HEK293 (cell line): ENCODE results near the gene NAALADL2.

Experiments
- CTCF ChIA-PET: fragments of 350-600 bp; formaldehyde crosslinking; extraction: SDS; loops from one replicate; lab custom pipeline; 2021; ENCODE audit warnings: antibody characterized with exemption; lab: Yijun Ruan, JAX
- POLR2A ChIA-PET: fragments of 300-600 bp; formaldehyde crosslinking; extraction: SDS; loops from one replicate; lab custom pipeline; 2020; ENCODE audit warnings: antibody characterized with exemption, inconsistent platforms; lab: Yijun Ruan, JAX
- H3K27ac ChIP-seq: fragments of 200-500 bp; sonication (Bioruptor generic); 2 replicates; pipeline ENCODE4 v1.5.1; 2014; ENCODE audit warnings: low read depth, low read length, control low read depth, inconsistent platforms; ENCODE audit errors: extremely low read depth
- H3K36me3 ChIP-seq, 2 experiments: fragments of 200-500 bp in 1 of 2; sonication (Bioruptor generic) in 1 of 2; 1 replicate in 1 of 2; 2 replicates in 1 of 2; pipeline ENCODE4 v1.5.1; 2014 to 2017; ENCODE audit warnings: inconsistent platforms in 2 of 2, low read length in 2 of 2; ENCODE audit not compliant: control insufficient read depth in 2 of 2, insufficient read depth in 1 of 2
- H3K4me1 ChIP-seq: fragments of 200-500 bp; sonication (Bioruptor generic); 2 replicates; pipeline ENCODE4 v1.5.1; 2014; ENCODE audit warnings: mild to moderate bottlenecking, low read length, inconsistent platforms; ENCODE audit not compliant: control insufficient read depth, insufficient read depth
- H3K4me3 ChIP-seq: 2 replicates; pipeline ENCODE4 v1.5.1; 2011; ENCODE audit warnings: low read depth, mild to moderate bottlenecking, control low read depth, low read length, moderate library complexity
- H3K9me3 ChIP-seq: fragments of 200-500 bp; sonication (Bioruptor generic); 2 replicates; pipeline ENCODE4 v1.5.1; 2014; ENCODE audit warnings: low read depth, low read length, inconsistent platforms; ENCODE audit not compliant: control insufficient read depth, insufficient read depth
- HIC1 ChIP-seq: fragments of 450-650 bp; formaldehyde crosslinking; IDR thresholded peaks from 2 replicates; pipeline ENCODE4 v1.5.1; 2016; ENCODE audit warnings: missing biosample characterization, missing genetic modification characterization
- HOXA7 ChIP-seq: sonication (generic); formaldehyde crosslinking; IDR thresholded peaks from 2 replicates; pipeline ENCODE4 v1.8.1; 2022; ENCODE audit warnings: missing genetic modification reagents, borderline replicate concordance
- MZF1 ChIP-seq: fragments of 450-650 bp; formaldehyde crosslinking; IDR thresholded peaks from 2 replicates; pipeline ENCODE4 v1.5.1; 2017; ENCODE audit warnings: missing biosample characterization, missing genetic modification characterization, borderline replicate concordance
- PRDM10 ChIP-seq: fragments of 450-650 bp; formaldehyde crosslinking; IDR thresholded peaks from 2 replicates; pipeline ENCODE4 v1.5.1; 2016; ENCODE audit warnings: missing biosample characterization, missing genetic modification characterization
- SALL2 ChIP-seq: fragments of 450-650 bp; formaldehyde crosslinking; IDR thresholded peaks from 2 replicates; pipeline ENCODE4 v1.5.0; 2017; ENCODE audit warnings: missing biosample characterization, mild to moderate bottlenecking, missing genetic modification characterization, borderline replicate concordance
- TCF7L2 ChIP-seq: IDR thresholded peaks from 2 replicates; pipeline ENCODE4 v1.6.1; 2011; ENCODE audit warnings: low read depth, mild to moderate bottlenecking, inconsistent platforms, low read length, moderate library complexity, borderline replicate concordance
- ZBTB26 ChIP-seq: fragments of 450-650 bp; formaldehyde crosslinking; optimal IDR thresholded peaks from 2 replicates; pipeline ENCODE3; 2016; ENCODE audit warnings: missing biosample characterization, mild to moderate bottlenecking, missing genetic modification characterization
- ZIC2 ChIP-seq: fragments of 450-650 bp; formaldehyde crosslinking; IDR thresholded peaks from 2 replicates; pipeline ENCODE4 v1.5.1; 2016; ENCODE audit warnings: missing biosample characterization, missing genetic modification characterization
- ZNF174 ChIP-seq: fragments of 450-650 bp; formaldehyde crosslinking; IDR thresholded peaks from 2 replicates; pipeline ENCODE4 v1.5.0; 2017; ENCODE audit warnings: missing biosample characterization, mild to moderate bottlenecking, missing genetic modification characterization
- ZNF175 ChIP-seq: fragments of 450-650 bp; formaldehyde crosslinking; IDR thresholded peaks from 2 replicates; pipeline ENCODE4 v1.5.1; 2016; ENCODE audit warnings: missing biosample characterization, missing genetic modification characterization
- ZNF202 ChIP-seq: fragments of 450-650 bp; formaldehyde crosslinking; IDR thresholded peaks from 2 replicates; pipeline ENCODE4 v1.5.1; 2016; ENCODE audit warnings: missing biosample characterization, missing genetic modification characterization, borderline replicate concordance
- ZNF214 ChIP-seq: fragments of 450-650 bp; formaldehyde crosslinking; IDR thresholded peaks from 2 replicates; pipeline ENCODE4 v1.5.1; 2017; ENCODE audit warnings: missing biosample characterization, mild to moderate bottlenecking, missing genetic modification characterization, borderline replicate concordance
- ZNF223 ChIP-seq: fragments of 450-650 bp; formaldehyde crosslinking; IDR thresholded peaks from 2 replicates; pipeline ENCODE4 v1.5.1; 2016; ENCODE audit warnings: missing biosample characterization, missing genetic modification characterization
- ZNF302 ChIP-seq: fragments of 450-650 bp; formaldehyde crosslinking; IDR thresholded peaks from 2 replicates; pipeline ENCODE4 v1.5.1; 2016; ENCODE audit warnings: missing biosample characterization, missing genetic modification characterization, low read depth
- ZNF394 ChIP-seq: fragments of 450-650 bp; formaldehyde crosslinking; IDR thresholded peaks from 2 replicates; pipeline ENCODE4 v1.5.1; 2016; ENCODE audit warnings: missing biosample characterization, missing genetic modification characterization, mild to moderate bottlenecking, moderate library complexity, borderline replicate concordance
- ZNF426 ChIP-seq: fragments of 450-650 bp; formaldehyde crosslinking; IDR thresholded peaks from 2 replicates; pipeline ENCODE4 v1.5.1; 2017; ENCODE audit warnings: missing biosample characterization, missing genetic modification characterization, mild to moderate bottlenecking, inconsistent platforms, moderate library complexity
- ZNF473 ChIP-seq: fragments of 450-650 bp; formaldehyde crosslinking; IDR thresholded peaks from 2 replicates; pipeline ENCODE4 v1.5.1; 2017; ENCODE audit warnings: missing biosample characterization, missing genetic modification characterization
- ZNF513 ChIP-seq: fragments of 450-650 bp; IDR thresholded peaks from 2 replicates; pipeline ENCODE4 v1.5.1; 2018; ENCODE audit warnings: missing biosample characterization, missing genetic modification characterization
- ZNF529 ChIP-seq: fragments of 450-650 bp; formaldehyde crosslinking; IDR thresholded peaks from 2 replicates; pipeline ENCODE4 v1.5.1; 2017; ENCODE audit warnings: missing genetic modification characterization, missing biosample characterization; ENCODE audit not compliant: insufficient replicate concordance
- ZNF530 ChIP-seq: fragments of 450-650 bp; formaldehyde crosslinking; IDR thresholded peaks from 2 replicates; pipeline ENCODE4 v1.5.1; 2016; ENCODE audit warnings: low read depth, missing biosample characterization, missing genetic modification characterization
- ZNF544 ChIP-seq: fragments of 450-650 bp; formaldehyde crosslinking; IDR thresholded peaks from 2 replicates; pipeline ENCODE4 v1.5.0; 2017; ENCODE audit warnings: missing biosample characterization, missing genetic modification characterization
- ZNF585B ChIP-seq: fragments of 450-650 bp; formaldehyde crosslinking; IDR thresholded peaks from 2 replicates; pipeline ENCODE4 v1.5.1; 2016; ENCODE audit warnings: missing biosample characterization, missing genetic modification characterization
- ZNF658 ChIP-seq: fragments of 450-650 bp; formaldehyde crosslinking; IDR thresholded peaks from 2 replicates; pipeline ENCODE4; 2016; ENCODE audit warnings: missing biosample characterization, missing genetic modification characterization
- ZNF701 ChIP-seq: fragments of 450-650 bp; formaldehyde crosslinking; IDR thresholded peaks from 2 replicates; pipeline ENCODE4 v1.5.1; 2016; ENCODE audit warnings: missing biosample characterization, missing genetic modification characterization
- ZNF704 ChIP-seq: fragments of 450-650 bp; formaldehyde crosslinking; IDR thresholded peaks from 2 replicates; pipeline ENCODE4 v1.5.1; 2016; ENCODE audit warnings: missing biosample characterization, missing genetic modification characterization
- ZNF707 ChIP-seq: fragments of 450-650 bp; formaldehyde crosslinking; IDR thresholded peaks from 2 replicates; pipeline ENCODE4 v1.5.1; 2016; ENCODE audit warnings: missing biosample characterization, missing genetic modification characterization

The NAALADL2 gene

GRCh38 chr3:175094344-175094743 lies 235.2 kb downstream of the NAALADL2 start:
- Histone ChIP-seq H3K27ac (no peak overlapping the region), H3K4me1 (no peaks in the 10 kb centered on the region), H3K36me3 (no peaks in the 10 kb centered on the region), H3K9me3 (no peaks in the 10 kb centered on the region), H3K4me3 (no peak overlapping the region)
- POLR2A ChIA-PET, result no interaction called here
- CTCF ChIA-PET, result no interaction called here
- TF ChIP-seq TCF7L2, result no peak
- TF ChIP-seq ZNF175, result no peak
- TF ChIP-seq MZF1 (tag by site-specific recombination), result no peak
- no peak for TF ChIP-seq ZNF529 (tag by site-specific recombination)
- no peak for TF ChIP-seq ZNF426 (tag by site-specific recombination)
- TF ChIP-seq ZNF223 (tag by site-specific recombination), result no peak
- no peak for TF ChIP-seq PRDM10
- TF ChIP-seq ZNF704, result no peak
- TF ChIP-seq ZNF394 (tag by site-specific recombination), result no peak
- TF ChIP-seq ZIC2 (tag by site-specific recombination), result no peak
- TF ChIP-seq, all 188 proteins: peak for 0

- TF ChIP-seq SALL2 (no peak), ZNF701 (no peak), ZNF426 (tag by site-specific recombination) (no peak), ZNF214 (tag by site-specific recombination) (no peak), ZNF658 (no peak), ZNF585B (tag by site-specific recombination) (no peak), ZNF473 (tag by site-specific recombination) (no peak), ZNF544 (tag by site-specific recombination) (no peak), ZNF707 (no peak), ZNF513 (tag by site-specific recombination) (no peak), ZBTB26 (tag by site-specific recombination) (no peak), ZNF530 (tag by site-specific recombination) (no peak), ZNF174 (tag by site-specific recombination) (no peak), ZNF202 (tag by site-specific recombination) (no peak), ZNF302 (tag by site-specific recombination) (no peak), HOXA7 (CRISPR knock-in tag) (no peak), HIC1 (tag by site-specific recombination) (no peak)
- no peaks in the 10 kb centered on the region for H3K4me1 ChIP-seq
- POLR2A ChIA-PET, result no interaction called here
- H3K4me3 ChIP-seq, result no peak overlapping the region
- CTCF ChIA-PET, result no interaction called here
- H3K27ac ChIP-seq, result no peak overlapping the region
- no peaks in the 10 kb centered on the region for H3K36me3 ChIP-seq
- H3K9me3 ChIP-seq, result no peaks in the 10 kb centered on the region
These were observed 239.5 kb downstream of the NAALADL2 start for GRCh38 chr3:175098644-175099043.
